DND-41 (cell line): ENCODE measurements around the gene TMEM114.
"Not testable (repeated sequence)": the region's sequence is repeated elsewhere in the genome, so short reads cannot be mapped to it uniquely, and the experiment has no call there.

ENCODE experiments used
- ATAC-seq: fragments of 200-7000 bp; cut with Tn5 transposase; 3 replicates; pipeline ENCODE4 v1.9.1; 2021; ENCODE audit warnings: low read depth; ENCODE audit not compliant: insufficient read depth
- DNase-seq: peaks from one replicate; pipeline ENCODE4 v3.0.0-alpha.2; 2020
- H2AFZ ChIP-seq: 2 replicates; pipeline ENCODE4 v1.6.0; 2012; ENCODE audit warnings: low read depth, low read length
- H3K27ac ChIP-seq: 2 replicates; pipeline ENCODE4 v1.5.1; 2012; ENCODE audit warnings: low read length, inconsistent platforms
- H3K27me3 ChIP-seq: fragments of 200-600 bp; sonication (generic); 2 replicates; pipeline ENCODE4 v1.6.0; 2012; ENCODE audit warnings: low read length, mild to moderate bottlenecking, inconsistent platforms; ENCODE audit not compliant: insufficient read depth, poor library complexity
- H3K36me3 ChIP-seq: 2 replicates; pipeline ENCODE4 v1.5.1; 2012; ENCODE audit warnings: low read length, inconsistent platforms; ENCODE audit not compliant: insufficient read depth
- H3K4me1 ChIP-seq: 2 replicates; pipeline ENCODE4 v1.5.1; 2012; ENCODE audit warnings: mild to moderate bottlenecking, low read length; ENCODE audit not compliant: insufficient read depth
- H3K4me2 ChIP-seq: 2 replicates; pipeline ENCODE4 v1.6.0; 2012; ENCODE audit warnings: mild to moderate bottlenecking, moderate library complexity, low read length, inconsistent platforms; ENCODE audit not compliant: insufficient read depth
- H3K4me3 ChIP-seq, 2 experiments: fragments of 200-600 bp in 1 of 2; shearing (Covaris generic) in 1 of 2; 2 replicates each; pipeline ENCODE4 v1.5.1; 2012 to 2016; ENCODE audit warnings: inconsistent platforms in 2 of 2, low read length in 2 of 2, mild to moderate bottlenecking in 2 of 2, low read depth in 1 of 2, moderate library complexity in 1 of 2
- H3K79me2 ChIP-seq: 2 replicates; pipeline ENCODE4 v1.6.0; 2012; ENCODE audit warnings: low read length, inconsistent platforms; ENCODE audit not compliant: insufficient read depth
- H3K9ac ChIP-seq: 2 replicates; pipeline ENCODE4 v1.6.0; 2012; ENCODE audit warnings: low read depth, mild to moderate bottlenecking, inconsistent platforms, low read length, moderate library complexity
- H3K9me3 ChIP-seq: 2 replicates; pipeline ENCODE4 v1.5.1; 2012; ENCODE audit warnings: low read length, moderate library complexity, mild to moderate bottlenecking, inconsistent platforms; ENCODE audit not compliant: insufficient read depth, severe bottlenecking
- H4K20me1 ChIP-seq: 2 replicates; pipeline ENCODE4 v1.6.0; 2012; ENCODE audit warnings: low read length; ENCODE audit not compliant: insufficient read depth
- CTCF ChIP-seq: IDR thresholded peaks from 2 replicates; pipeline ENCODE4 v1.5.1; 2012; ENCODE audit warnings: borderline replicate concordance, low read length, moderate library complexity, mild to moderate bottlenecking; ENCODE audit not compliant: poor library complexity, severe bottlenecking; ENCODE audit errors: extremely low read depth
- EZH2 ChIP-seq: IDR thresholded peaks from 3 replicates; pipeline ENCODE4 v1.6.1; 2012; ENCODE audit warnings: borderline replicate concordance, low read depth, mild to moderate bottlenecking, moderate library complexity, low read length, inconsistent platforms; ENCODE audit not compliant: severe bottlenecking

TMEM114 gene

DNA sequence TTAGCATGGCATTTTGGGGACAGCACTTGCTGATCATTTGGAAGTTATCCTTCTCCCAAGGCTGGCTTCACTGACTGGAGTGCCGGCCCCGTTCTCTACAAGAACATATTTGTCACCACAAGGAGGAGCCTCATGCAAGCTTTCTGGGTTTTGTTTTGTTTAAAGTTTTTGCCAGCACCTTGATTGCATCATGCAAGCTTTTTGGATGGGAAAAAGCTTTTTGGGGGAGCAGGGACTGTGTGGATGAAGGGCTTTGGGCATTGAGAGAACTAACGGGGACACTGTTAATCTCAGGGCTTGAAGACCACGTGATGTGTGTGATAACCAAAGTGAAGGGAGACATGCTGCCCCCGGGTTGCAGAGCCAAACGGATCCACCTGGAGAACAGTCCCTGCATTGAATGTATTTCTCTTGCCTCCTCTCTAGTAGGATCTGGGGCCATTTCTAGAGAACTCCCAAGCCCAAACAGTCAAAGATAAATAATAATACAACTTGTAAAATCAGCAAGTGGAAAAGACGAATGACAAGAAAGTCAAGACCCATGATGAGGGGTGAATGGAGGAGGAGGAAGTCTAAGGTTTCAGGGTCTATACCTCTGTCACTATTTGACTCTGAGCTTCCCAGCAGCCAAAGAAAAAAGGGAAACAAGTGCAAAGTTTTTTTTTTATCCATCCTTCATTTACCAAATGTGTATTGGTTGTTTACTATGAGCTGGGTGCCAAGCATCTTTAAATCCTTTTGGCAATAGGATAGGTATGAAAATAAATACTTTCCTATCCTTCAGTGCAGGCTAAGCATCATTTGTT, 17.2 kb downstream of the TMEM114 start:
- Histone ChIP-seq H3K9ac (no peak overlapping the region), H3K4me1 (peaks cover 5% of the 10 kb centered on the region; the same call in 1 of the 2 replicates)
- TF ChIP-seq EZH2 (no peak), CTCF (peak; percentile 66)

GRCh38 chr16:8572063-8572918, 18.0 kb downstream of the TMEM114 start:
- H3K4me2 ChIP-seq: no peak overlapping the region
- no peaks in the 10 kb centered on the region for H3K9me3 ChIP-seq
- H3K79me2 ChIP-seq: no peaks in the 10 kb centered on the region
- no peaks in the 10 kb centered on the region for H3K36me3 ChIP-seq
- H3K4me1 ChIP-seq: peaks cover 10% of the 10 kb centered on the region
- no peak overlapping the region for H3K4me3 ChIP-seq
- H3K27me3 ChIP-seq: no peaks in the 10 kb centered on the region
- no peak overlapping the region; the same call in 1 of the 2 replicates for H2AFZ ChIP-seq
- no peak overlapping the region for H3K27ac ChIP-seq
- H3K9ac ChIP-seq: no peak overlapping the region
- TF ChIP-seq EZH2 (no peak), CTCF (no peak)
- DNase-seq (no peak), ATAC-seq (no peak)
- H4K20me1 ChIP-seq: no peaks in the 10 kb centered on the region

More for the DNA sequence above, 17.2 kb downstream of the TMEM114 start:
- peak; percentile 67 for ATAC-seq
- no peaks in the 10 kb centered on the region for H3K27me3 ChIP-seq
- H3K9me3 ChIP-seq: no peaks in the 10 kb centered on the region
- H3K79me2 ChIP-seq: no peaks in the 10 kb centered on the region
- H3K27ac ChIP-seq: no peak overlapping the region
- peak; percentile 47 for DNase-seq
- no peaks in the 10 kb centered on the region for H4K20me1 ChIP-seq
- H3K4me2 ChIP-seq: no peak overlapping the region
- H2AFZ ChIP-seq: no peak overlapping the region; the same call in 1 of the 2 replicates
- H3K4me3 ChIP-seq: no peak overlapping the region
- no peaks in the 10 kb centered on the region for H3K36me3 ChIP-seq

DNA sequence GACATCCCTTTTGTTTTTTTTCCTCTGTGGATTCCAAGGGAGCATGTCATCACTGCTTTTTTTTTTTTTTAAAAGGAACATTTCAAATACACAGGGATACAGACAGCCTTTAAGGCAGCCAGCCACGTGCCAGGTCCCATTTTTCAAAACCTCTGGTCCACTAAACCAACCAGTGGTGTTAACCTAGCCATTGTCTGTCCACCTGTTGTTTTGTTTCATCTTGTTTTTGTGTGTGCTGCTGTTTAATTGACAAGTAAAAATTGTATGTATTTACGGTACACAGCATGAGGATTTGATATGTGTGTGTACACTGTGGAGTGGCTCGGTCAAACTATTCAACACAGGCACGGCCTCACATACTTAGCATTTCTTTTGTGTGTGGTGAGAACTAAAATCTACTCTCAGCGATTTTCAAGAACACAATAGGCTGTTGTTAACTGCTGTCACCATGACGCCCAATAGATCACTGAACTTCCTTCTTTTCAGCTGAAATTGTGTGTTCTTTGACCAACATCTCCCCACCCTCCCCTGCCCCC, 19.2 kb downstream of the TMEM114 start:
- no peak overlapping the region for H3K27ac ChIP-seq

DNA sequence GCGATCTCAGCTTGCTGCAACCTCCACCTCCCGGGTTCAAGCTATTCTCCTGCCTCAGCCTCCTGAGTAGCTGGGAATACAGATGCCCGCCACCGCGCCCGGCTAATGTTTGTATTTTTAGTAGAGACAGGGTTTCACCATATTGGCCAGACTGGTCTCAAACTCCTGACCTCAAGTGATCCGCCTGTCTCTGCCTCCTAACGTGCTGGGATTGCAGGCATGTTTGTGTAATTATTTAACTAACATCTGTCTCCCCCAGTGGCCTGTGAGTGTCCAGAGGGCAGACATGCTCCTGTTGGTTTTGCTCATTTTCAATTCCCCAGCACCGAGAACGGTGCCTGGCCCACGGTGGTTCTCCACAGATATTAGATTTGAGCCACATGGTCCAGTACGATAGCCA, 19.9 kb downstream of the TMEM114 start:
- not testable (repeated sequence) for H3K36me3 ChIP-seq, H3K4me2 ChIP-seq, H4K20me1 ChIP-seq, ATAC-seq, H3K4me1 ChIP-seq, DNase-seq, H3K9me3 ChIP-seq, H3K9ac ChIP-seq, H2AFZ ChIP-seq, H3K27ac ChIP-seq, H3K79me2 ChIP-seq, H3K27me3 ChIP-seq, H3K4me3 ChIP-seq

More for the DNA sequence above, 19.2 kb downstream of the TMEM114 start:
- no peak for ATAC-seq
- Histone ChIP-seq H4K20me1 (no peaks in the 10 kb centered on the region), H3K4me2 (no peak overlapping the region), H3K9me3 (no peaks in the 10 kb centered on the region), H3K4me3 (no peak overlapping the region), H3K36me3 (no peaks in the 10 kb centered on the region), H2AFZ (no peak overlapping the region), H3K79me2 (no peaks in the 10 kb centered on the region), H3K4me1 (peaks cover 10% of the 10 kb centered on the region), H3K9ac (no peak overlapping the region), H3K27me3 (no peaks in the 10 kb centered on the region)
- no peak for DNase-seq
- TF ChIP-seq EZH2 (no peak), CTCF (no peak)
